IMR-90 (cell line): ENCODE measurements around the gene TLDC2. TPM values are rescaled to one million over a fixed set of nuclear protein-coding genes. Genes with fewer than 3 reads are reported as not detected.

Experiments used
- ATAC-seq: fragments of 200-7000 bp; cut with Tn5 transposase; 2 replicates; pipeline ENCODE4 v1.9.1; 2020; ENCODE audit warnings: low read depth, mild to moderate bottlenecking, moderate library complexity
- BruUV-seq: library from RNA; stranded (reverse); fragments of 400-500 nt; replicated peaks from 2 replicates; lab custom pipeline; 2021; lab: Mats Ljungman, UMichigan
- CTCF ChIA-PET: fragments of 300-600 bp; formaldehyde crosslinking; extraction: SDS; loops from one replicate; lab custom pipeline; 2021; ENCODE audit warnings: antibody characterized with exemption; lab: Yijun Ruan, JAX
- POLR2A ChIA-PET: fragments of 300-600 bp; sonication (Branson Sonifier 250); formaldehyde crosslinking; loops from one replicate; lab custom pipeline; 2022; ENCODE audit warnings: antibody characterized with exemption; ENCODE audit not compliant: unreplicated experiment; lab: Charles Lee
- DNase-seq: peaks from one replicate; pipeline ENCODE4 v3.0.0; 2013
- H2AFZ ChIP-seq: replicated peaks from 2 replicates; pipeline ENCODE3; 2013; ENCODE audit warnings: low read length, mild to moderate bottlenecking; ENCODE audit not compliant: poor library complexity
- H2AK5ac ChIP-seq: 2 replicates; pipeline ENCODE4 v1.6.1; 2013; ENCODE audit warnings: low read depth, low read length, inconsistent platforms
- H2AK9ac ChIP-seq: replicated peaks from 2 replicates; pipeline ENCODE3; 2013; ENCODE audit warnings: mild to moderate bottlenecking, low read depth, low read length, moderate library complexity; ENCODE audit not compliant: poor library complexity
- H2BK120ac ChIP-seq: 2 replicates; pipeline ENCODE4 v1.6.1; 2013; ENCODE audit warnings: low read depth, low read length, inconsistent platforms
- H2BK15ac ChIP-seq: 3 replicates; pipeline ENCODE4 v1.6.1; 2013; ENCODE audit warnings: low read depth, low read length, inconsistent platforms
- H2BK20ac ChIP-seq: 2 replicates; pipeline ENCODE4 v1.6.1; 2013; ENCODE audit warnings: low read depth, mild to moderate bottlenecking, inconsistent platforms, low read length, moderate library complexity
- H2BK5ac ChIP-seq: 2 replicates; pipeline ENCODE4 v1.6.1; 2013; ENCODE audit warnings: mild to moderate bottlenecking, low read depth, low read length, inconsistent platforms; ENCODE audit not compliant: poor library complexity, severe bottlenecking
- H3K14ac ChIP-seq: replicated peaks from 2 replicates; pipeline ENCODE4 v1.6.1; 2013; ENCODE audit warnings: low read depth, low read length, inconsistent platforms
- H3K18ac ChIP-seq: 2 replicates; pipeline ENCODE4 v1.6.1; 2013; ENCODE audit warnings: low read depth, low read length, control low read depth
- H3K23ac ChIP-seq: 2 replicates; pipeline ENCODE4 v1.6.1; 2013; ENCODE audit warnings: low read depth, low read length, inconsistent platforms
- H3K27ac ChIP-seq: 2 replicates; pipeline ENCODE4 v1.5.1; 2013; ENCODE audit warnings: mild to moderate bottlenecking, control low read depth, low read length; ENCODE audit not compliant: insufficient read depth
- H3K27me3 ChIP-seq: 2 replicates; pipeline ENCODE4 v1.6.1; 2013; ENCODE audit warnings: low read length; ENCODE audit not compliant: control insufficient read depth, insufficient read depth
- H3K36me3 ChIP-seq: 2 replicates; pipeline ENCODE4 v1.6.1; 2013; ENCODE audit warnings: low read length, mixed read lengths; ENCODE audit not compliant: control insufficient read depth, insufficient read depth
- H3K4ac ChIP-seq: 2 replicates; pipeline ENCODE4 v1.6.1; 2013; ENCODE audit warnings: low read depth, low read length, inconsistent platforms
- H3K4me1 ChIP-seq: 2 replicates; pipeline ENCODE4 v1.6.1; 2013; ENCODE audit warnings: low read length, mixed read lengths; ENCODE audit not compliant: control insufficient read depth, insufficient read depth
- H3K4me2 ChIP-seq: 2 replicates; pipeline ENCODE4 v1.6.1; 2013; ENCODE audit warnings: low read depth, mild to moderate bottlenecking, control low read depth, low read length, moderate library complexity
- H3K4me3 ChIP-seq: 2 replicates; pipeline ENCODE4 v1.5.1; 2013; ENCODE audit warnings: low read depth, mild to moderate bottlenecking, control low read depth, low read length, moderate library complexity; ENCODE audit not compliant: insufficient read depth
- H3K56ac ChIP-seq: 2 replicates; pipeline ENCODE4 v1.6.1; 2013; ENCODE audit warnings: low read length, inconsistent platforms; ENCODE audit not compliant: insufficient read depth; ENCODE audit errors: extremely low read depth
- H3K79me1 ChIP-seq, 2 experiments: 2 replicates each; pipeline ENCODE4 v1.6.1; 2013; ENCODE audit warnings: low read length in 2 of 2, inconsistent platforms in 1 of 2, low read depth in 1 of 2
- H3K9ac ChIP-seq: 2 replicates; pipeline ENCODE4 v1.6.1; 2013; ENCODE audit warnings: low read depth, low read length, control low read depth
- H3K9me1 ChIP-seq: 2 replicates; pipeline ENCODE4 v1.6.1; 2013; ENCODE audit warnings: low read length, inconsistent platforms; ENCODE audit not compliant: insufficient read depth
- H3K9me3 ChIP-seq: 2 replicates; pipeline ENCODE4 v1.6.1; 2013; ENCODE audit warnings: low read length; ENCODE audit not compliant: control insufficient read depth, insufficient read depth
- H4K20me1 ChIP-seq: 2 replicates; pipeline ENCODE4 v1.6.1; 2013; ENCODE audit warnings: low read length, inconsistent platforms; ENCODE audit not compliant: insufficient read depth
- H4K5ac ChIP-seq: 2 replicates; pipeline ENCODE4 v1.6.1; 2013; ENCODE audit warnings: mild to moderate bottlenecking, low read depth, low read length, control low read depth
- H4K8ac ChIP-seq, 2 experiments: 2 replicates each; pipeline ENCODE4 v1.6.1; 2013; ENCODE audit warnings: low read depth in 2 of 2, low read length in 2 of 2, control low read depth in 1 of 2, inconsistent platforms in 1 of 2
- H4K91ac ChIP-seq: 2 replicates; pipeline ENCODE4 v1.6.1; 2013; ENCODE audit warnings: low read depth, low read length, inconsistent platforms; ENCODE audit not compliant: insufficient read depth
- BHLHE40 ChIP-seq: fragments of 150-350 bp; IDR thresholded peaks from 2 replicates; pipeline ENCODE4 v1.6.1; 2016; ENCODE audit warnings: mild to moderate bottlenecking, low read depth, low read length
- CHD1 ChIP-seq: IDR thresholded peaks from 2 replicates; pipeline ENCODE4 v1.6.1; 2012; ENCODE audit warnings: low read depth, low read length, improper control_type of control experiment
- CTCF ChIP-seq: conservative IDR thresholded peaks from 2 replicates; pipeline ENCODE4 v1.5.1; 2012; ENCODE audit warnings: mild to moderate bottlenecking, low read depth, low read length, improper control_type of control experiment
- ELK1 ChIP-seq: fragments of 150-350 bp; IDR thresholded peaks from 2 replicates; pipeline ENCODE4 v1.6.1; 2016; ENCODE audit warnings: low read depth, mild to moderate bottlenecking, low read length, moderate library complexity, borderline replicate concordance
- FOS ChIP-seq: fragments of 150-350 bp; IDR thresholded peaks from 2 replicates; pipeline ENCODE4 v1.6.1; 2016; ENCODE audit warnings: low read depth, low read length
- MAFK ChIP-seq: IDR thresholded peaks from 2 replicates; pipeline ENCODE4 v1.6.1; 2012; ENCODE audit warnings: low read depth, low read length, improper control_type of control experiment
- MAZ ChIP-seq: IDR thresholded peaks from 2 replicates; pipeline ENCODE4 v1.6.1; 2012; ENCODE audit warnings: low read depth, mild to moderate bottlenecking, low read length, improper control_type of control experiment, moderate library complexity, borderline replicate concordance
- NFE2L2 ChIP-seq: fragments of 150-350 bp; IDR thresholded peaks from 2 replicates; pipeline ENCODE4 v1.6.1; 2016; ENCODE audit warnings: low read depth, mild to moderate bottlenecking, low read length
- POLR2A ChIP-seq: IDR thresholded peaks from 2 replicates; pipeline ENCODE4 v1.6.1; 2012; ENCODE audit warnings: mild to moderate bottlenecking, low read depth, low read length
- RAD21 ChIP-seq: IDR thresholded peaks from 2 replicates; pipeline ENCODE4 v1.6.1; 2012; ENCODE audit warnings: low read length, improper control_type of control experiment
- RFX5 ChIP-seq: IDR thresholded peaks from 2 replicates; pipeline ENCODE4 v1.8.0; 2012; ENCODE audit warnings: low read depth, mild to moderate bottlenecking, low read length, moderate library complexity
- SMC3 ChIP-seq: fragments of 150-350 bp; IDR thresholded peaks from 2 replicates; pipeline ENCODE4 v1.6.1; 2016; ENCODE audit warnings: low read depth, mild to moderate bottlenecking, antibody characterized with exemption, low read length, moderate library complexity
- USF2 ChIP-seq: fragments of 150-350 bp; IDR thresholded peaks from 2 replicates; pipeline ENCODE4 v1.6.1; 2017; ENCODE audit warnings: mild to moderate bottlenecking, antibody characterized with exemption, low read length, low read depth
- WGBS, 2 experiments: methylation state at CpG; one replicate each; pipeline versions ENCODE4 v1.1.5 to v1.1.7; 2013; ENCODE audit warnings: missing lambda C conversion rate in 2 of 2; ENCODE audit not compliant: insufficient read length in 1 of 2; ENCODE audit errors: extremely low coverage in 2 of 2; 5-methylcytosine and 5-hydroxymethylcytosine counted together
- dilution Hi-C: fragments of 300-500 bp; cut with HindIII; formaldehyde crosslinking; loops from one replicate; pipeline ENCODE4 v1.14.3; 2018; ENCODE audit warnings: low sequenced_read_pairs; ENCODE audit not compliant: unreplicated experiment
- in situ Hi-C: fragments of 300-500 bp; cut with MboI; formaldehyde crosslinking; loops from 3 replicates; pipeline ENCODE4 v1.14.3; 2019; ENCODE audit warnings: low sequenced_read_pairs, inconsistent platforms, mixed read lengths
- intact Hi-C: fragments of 100-400 bp; cut with micrococcal nuclease; formaldehyde crosslinking; loops from 2 replicates; pipeline ENCODE4 v1.10.0; 2022
- polyA plus RNA-seq, 3 experiments: library from polyadenylated mRNA; depleted of rRNA; stranded (reverse); fragments of >200 nt; gene quantifications; 2 replicates each; pipeline ENCODE4 v1.2.3, GENCODE V29; 2012; ENCODE audit warnings: low replicate concordance in 1 of 3
- total RNA-seq: library from RNA; depleted of rRNA; stranded (reverse); fragments of >200 nt; gene quantifications from 2 replicates; pipeline ENCODE4 v1.2.3, GENCODE V29; 2012

Gene TLDC2
- total and polyA plus RNA-seq, 2 of the 4 experiments (the other 2 are of a cell fraction), result 0.18 to 0.19 TPM

GRCh38 chr20:36856691-36857635 lies 19.0 kb upstream of the TLDC2 start:
- Histone ChIP-seq H3K27ac (peak overlapping the region; percentile 32; the same call in 1 of the 2 replicates), H4K20me1 (peaks cover 79% of the 10 kb centered on the region), H3K79me1 (peaks cover 14 to 92% of the 10 kb centered on the region in 2 experiments; a peak in 3 of 4 replicates), H3K36me3 (peaks cover 14% of the 10 kb centered on the region), H3K9me1 (peaks cover 60% of the 10 kb centered on the region), H2BK20ac (no peak overlapping the region), H3K4ac (peak overlapping the region; percentile 8), H4K8ac (peak overlapping the region in 1 of 2 experiments; percentile 38; a peak in 1 of 4 replicates), H3K9ac (no peak overlapping the region), H3K4me2 (peak overlapping the region; percentile 7; the same call in 1 of the 2 replicates), H2AK9ac (peak overlapping the region; percentile 79), H3K23ac (peak overlapping the region; percentile 73), H3K27me3 (no peaks in the 10 kb centered on the region), H4K91ac (peak overlapping the region; percentile 38; the same call in 1 of the 2 replicates), H3K9me3 (no peaks in the 10 kb centered on the region), H3K4me3 (no peak overlapping the region), H2BK120ac (peak overlapping the region; percentile 22; the same call in 1 of the 2 replicates), H3K18ac (no peak overlapping the region), H2BK15ac (no peak overlapping the region), H3K4me1 (peaks cover 58% of the 10 kb centered on the region), H3K14ac (peak overlapping the region; percentile 25), H4K5ac (peak overlapping the region; percentile 3; the same call in 1 of the 2 replicates), H2AK5ac (peak overlapping the region; percentile 33), H3K56ac (no peak overlapping the region), H2AFZ (no peak overlapping the region), H2BK5ac (peak overlapping the region; percentile 40)
- no TSS peak for BruUV-seq
- 65% methylated on average over 11 of the region's 17 CpGs; no CpG with 5 or more reads in 1 of the 2 experiments for WGBS, 2 experiments
- DNase-seq (peak; percentile 56), ATAC-seq (no peak)
- intact Hi-C loops, result no loop called here
- CTCF ChIA-PET, result interaction anchor here (0.5 to 1.6 kb wide), 3 partner anchors 31 to 88 kb away, joined by 3 to 6 read pairs (median 4); no protein-coding TSS in a partner anchor
- POLR2A ChIA-PET, result interaction anchor here (0.6 kb wide), 1 partner anchor 9 kb away, joined by 4 read pairs; no protein-coding TSS in a partner anchor
- in situ Hi-C loops, result no loop called here
- dilution Hi-C loops, result no loop called here
- TF ChIP-seq CHD1, result no peak
- no peak for TF ChIP-seq RFX5
- TF ChIP-seq BHLHE40, result no peak
- TF ChIP-seq SMC3, result no peak
- no peak for TF ChIP-seq CTCF
- no peak for TF ChIP-seq NFE2L2
- TF ChIP-seq MAFK, result no peak
- no peak for TF ChIP-seq FOS
- TF ChIP-seq RAD21, result no peak
- TF ChIP-seq ELK1, result no peak
- no peak for TF ChIP-seq POLR2A
- TF ChIP-seq USF2, result no peak
- no peak for TF ChIP-seq MAZ
